ENCODE results near the gene FCRL2.
"Not testable (repeated sequence)": the region's sequence is repeated elsewhere in the genome, so short reads cannot be mapped to it uniquely, and the experiment has no call there.

The FCRL2 gene

GRCh38 chr1:157773493-157774350, 3.2 kb downstream of the FCRL2 start:
- H3K4me3 ChIP-seq (ENCODE audit: low read length) = no peak overlapping the region
- TF ChIP-seq ZNF274 (IDR thresholded peaks at IDR 0.05; ENCODE audit: low read depth, low read length) = no peak

GRCh38 chr1:157771661-157772425, 5.1 kb downstream of the FCRL2 start:
- no peak overlapping the region for H3K4me3 ChIP-seq (ENCODE audit: low read length)
- no peak for TF ChIP-seq ZNF274 (IDR thresholded peaks at IDR 0.05; ENCODE audit: low read depth, low read length)

- no peak overlapping the region for H3K4me3 ChIP-seq (ENCODE audit: low read length)
- TF ChIP-seq ZNF274 (IDR thresholded peaks at IDR 0.05; ENCODE audit: low read depth, low read length) = no peak
Observed at GRCh38 chr1:157770442-157771043, 6.4 kb downstream of the FCRL2 start.

GRCh38 chr1:157766792-157767191, 10.1 kb downstream of the FCRL2 start:
- H3K4me3 ChIP-seq (ENCODE audit: low read length) = no peak overlapping the region
- no peak for TF ChIP-seq ZNF274 (IDR thresholded peaks at IDR 0.05; ENCODE audit: low read depth, low read length)

GRCh38 chr1:157758018-157758417, 18.9 kb downstream of the FCRL2 start:
- H3K4me3 ChIP-seq (ENCODE audit: low read length) = no peak overlapping the region
- TF ChIP-seq ZNF274 (IDR thresholded peaks at IDR 0.05; ENCODE audit: low read depth, low read length) = no peak

GRCh38 chr1:157753611-157754010, 23.3 kb downstream of the FCRL2 start:
- no peak for TF ChIP-seq ZNF274 (IDR thresholded peaks at IDR 0.05; ENCODE audit: low read depth, low read length)

GRCh38 chr1:157751283-157751682, 25.6 kb downstream of the FCRL2 start:
- H3K4me3 ChIP-seq (ENCODE audit: low read length) = no peak overlapping the region
- no peak for TF ChIP-seq ZNF274 (IDR thresholded peaks at IDR 0.05; ENCODE audit: low read depth, low read length)

More at GRCh38 chr1:157753611-157754010, 23.3 kb downstream of the FCRL2 start:
- no peak overlapping the region for H3K4me3 ChIP-seq (ENCODE audit: low read length)

GRCh38 chr1:157748262-157748817, 28.6 kb downstream of the FCRL2 start:
- no peak overlapping the region for H3K4me3 ChIP-seq (ENCODE audit: low read length)
- no peak for TF ChIP-seq ZNF274 (IDR thresholded peaks at IDR 0.05; ENCODE audit: low read depth, low read length)

- no peak overlapping the region for H3K4me3 ChIP-seq (ENCODE audit: low read length)
- no peak for TF ChIP-seq ZNF274 (IDR thresholded peaks at IDR 0.05; ENCODE audit: low read depth, low read length)
Observed at GRCh38 chr1:157739229-157739901, 37.6 kb downstream of the FCRL2 start.

GRCh38 chr1:157735991-157736390, 40.9 kb downstream of the FCRL2 start:
- not testable (repeated sequence) for H3K4me3 ChIP-seq (ENCODE audit: low read length)

- no peak for TF ChIP-seq ZNF274 (IDR thresholded peaks at IDR 0.05; ENCODE audit: low read depth, low read length)
- H3K4me3 ChIP-seq (ENCODE audit: low read length) = no peak overlapping the region
Observed at GRCh38 chr1:157734321-157734720, 42.6 kb downstream of the FCRL2 start.

- H3K4me3 ChIP-seq (ENCODE audit: low read length) = no peak overlapping the region
- TF ChIP-seq ZNF274 (IDR thresholded peaks at IDR 0.05; ENCODE audit: low read depth, low read length) = no peak
Observed at GRCh38 chr1:157732755-157733154, 44.2 kb downstream of the FCRL2 start.

- no peak for TF ChIP-seq ZNF274 (IDR thresholded peaks at IDR 0.05; ENCODE audit: low read depth, low read length)
- no peak overlapping the region for H3K4me3 ChIP-seq (ENCODE audit: low read length)
Observed at GRCh38 chr1:157725221-157725577, 51.7 kb downstream of the FCRL2 start.
